Tibial artery (tissue), 4 donors: ENCODE measurements around the gene LRRC49.

Experiments used
- DNase-seq, 2 donors: peaks; one replicate each; pipeline ENCODE4 v3.0.0-alpha.2; 2019
- H3K27ac ChIP-seq, 2 donors: fragments of 200-600 bp; sonication (generic) in 1 of 2; 1 replicate in 1 of 2; 2 replicates in 1 of 2; pipeline ENCODE4 v1.5.1; 2018 to 2019; ENCODE audit warnings: mild to moderate bottlenecking in 1 of 2
- H3K27me3 ChIP-seq, 2 donors: fragments of 200-600 bp; sonication (generic) in 1 of 2; one replicate each; pipeline versions ENCODE4 v1.5.1 to v1.6.0; 2016 to 2019
- H3K36me3 ChIP-seq, 3 donors: fragments of 200-600 bp; sonication (generic) in 2 of 3; one replicate each; pipeline ENCODE4 v1.5.1; 2016 to 2019; ENCODE audit warnings: mild to moderate bottlenecking in 2 of 3
- H3K4me1 ChIP-seq, 4 donors: fragments of 200-600 bp; sonication (generic) in 2 of 4; 1 replicate in 3 of 4; 2 replicates in 1 of 4; pipeline ENCODE4 v1.5.1; 2016 to 2019
- H3K4me3 ChIP-seq, 2 donors: fragments of 200-600 bp; sonication (generic) in 1 of 2; 1 replicate in 1 of 2; 2 replicates in 1 of 2; pipeline ENCODE4 v1.5.1; 2018 to 2019; ENCODE audit warnings: mild to moderate bottlenecking in 2 of 2
- H3K9me3 ChIP-seq, 3 donors: fragments of 200-600 bp; sonication (generic) in 1 of 3; one replicate each; pipeline ENCODE4 v1.5.1; 2016 to 2019
- intact Hi-C: fragments of 100-400 bp; cut with DNase I; formaldehyde crosslinking; loops from one replicate; pipeline ENCODE4 v1.15.0; 2023; ENCODE audit warnings: low total_unique reads
- TF ChIP-seq, protein P1 (sequence below), 2 experiments: fragments of 200-600 bp in 1 of 2; fragments of 450-650 bp in 1 of 2; IDR thresholded peaks; one replicate each; pipeline ENCODE4 v1.5.1; 2017 to 2019; ENCODE audit warnings: antibody characterized with exemption in 2 of 2, mild to moderate bottlenecking in 1 of 2, moderate library complexity in 1 of 2

LRRC49 gene

DNA sequence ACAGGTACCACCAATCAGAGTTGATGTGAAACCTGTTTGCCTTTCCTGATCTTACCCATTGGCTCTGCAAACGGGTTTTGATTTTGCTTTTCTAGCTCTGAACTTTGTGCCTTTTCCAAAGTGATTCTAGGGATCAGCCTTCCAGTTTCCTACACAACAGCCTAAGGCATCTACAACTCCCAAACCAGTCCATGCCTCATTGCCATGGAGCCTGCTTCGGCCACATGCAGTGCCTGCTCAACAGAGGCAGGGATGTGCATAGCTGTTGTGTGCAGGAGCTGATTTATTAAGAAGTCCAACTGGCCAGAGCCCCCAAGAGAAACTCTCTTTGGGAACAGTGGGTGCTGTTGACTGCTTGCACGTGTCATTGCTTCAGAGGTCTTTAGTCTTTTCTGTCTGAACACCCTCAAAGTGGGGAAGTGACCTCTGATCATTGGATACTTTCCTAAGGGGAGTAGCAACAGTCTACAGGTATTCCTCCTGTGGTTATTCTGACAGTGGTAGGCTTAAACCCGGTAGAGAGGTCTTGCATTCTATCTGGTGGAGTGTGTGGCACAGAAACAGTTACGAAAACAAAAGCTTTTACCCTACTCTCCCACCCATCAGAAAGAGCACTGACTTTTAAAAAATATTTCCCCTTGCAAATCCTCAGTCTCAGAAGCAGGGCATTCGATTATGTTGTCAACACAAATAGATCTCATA, 186.0 kb downstream of the LRRC49 start:
- no peak for DNase-seq
- H3K36me3 ChIP-seq: no peaks in the 10 kb centered on the region
- H3K27ac ChIP-seq: peak overlapping the region; percentile 83 to 84
- intact Hi-C loops: loop anchor here (10.0 kb wide), 1 partner anchor 46 kb away; no protein-coding TSS in a partner anchor
- H3K9me3 ChIP-seq: no peaks in the 10 kb centered on the region
- H3K4me1 ChIP-seq: peaks cover 1 to 53% (median 33%) of the 10 kb centered on the region in 4 donors
- TF ChIP-seq, protein P1, sequence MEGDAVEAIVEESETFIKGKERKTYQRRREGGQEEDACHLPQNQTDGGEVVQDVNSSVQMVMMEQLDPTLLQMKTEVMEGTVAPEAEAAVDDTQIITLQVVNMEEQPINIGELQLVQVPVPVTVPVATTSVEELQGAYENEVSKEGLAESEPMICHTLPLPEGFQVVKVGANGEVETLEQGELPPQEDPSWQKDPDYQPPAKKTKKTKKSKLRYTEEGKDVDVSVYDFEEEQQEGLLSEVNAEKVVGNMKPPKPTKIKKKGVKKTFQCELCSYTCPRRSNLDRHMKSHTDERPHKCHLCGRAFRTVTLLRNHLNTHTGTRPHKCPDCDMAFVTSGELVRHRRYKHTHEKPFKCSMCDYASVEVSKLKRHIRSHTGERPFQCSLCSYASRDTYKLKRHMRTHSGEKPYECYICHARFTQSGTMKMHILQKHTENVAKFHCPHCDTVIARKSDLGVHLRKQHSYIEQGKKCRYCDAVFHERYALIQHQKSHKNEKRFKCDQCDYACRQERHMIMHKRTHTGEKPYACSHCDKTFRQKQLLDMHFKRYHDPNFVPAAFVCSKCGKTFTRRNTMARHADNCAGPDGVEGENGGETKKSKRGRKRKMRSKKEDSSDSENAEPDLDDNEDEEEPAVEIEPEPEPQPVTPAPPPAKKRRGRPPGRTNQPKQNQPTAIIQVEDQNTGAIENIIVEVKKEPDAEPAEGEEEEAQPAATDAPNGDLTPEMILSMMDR (IDR thresholded peaks at IDR 0.05): no peak
- H3K27me3 ChIP-seq: no peaks in the 10 kb centered on the region
- no peak overlapping the region for H3K4me3 ChIP-seq

DNA sequence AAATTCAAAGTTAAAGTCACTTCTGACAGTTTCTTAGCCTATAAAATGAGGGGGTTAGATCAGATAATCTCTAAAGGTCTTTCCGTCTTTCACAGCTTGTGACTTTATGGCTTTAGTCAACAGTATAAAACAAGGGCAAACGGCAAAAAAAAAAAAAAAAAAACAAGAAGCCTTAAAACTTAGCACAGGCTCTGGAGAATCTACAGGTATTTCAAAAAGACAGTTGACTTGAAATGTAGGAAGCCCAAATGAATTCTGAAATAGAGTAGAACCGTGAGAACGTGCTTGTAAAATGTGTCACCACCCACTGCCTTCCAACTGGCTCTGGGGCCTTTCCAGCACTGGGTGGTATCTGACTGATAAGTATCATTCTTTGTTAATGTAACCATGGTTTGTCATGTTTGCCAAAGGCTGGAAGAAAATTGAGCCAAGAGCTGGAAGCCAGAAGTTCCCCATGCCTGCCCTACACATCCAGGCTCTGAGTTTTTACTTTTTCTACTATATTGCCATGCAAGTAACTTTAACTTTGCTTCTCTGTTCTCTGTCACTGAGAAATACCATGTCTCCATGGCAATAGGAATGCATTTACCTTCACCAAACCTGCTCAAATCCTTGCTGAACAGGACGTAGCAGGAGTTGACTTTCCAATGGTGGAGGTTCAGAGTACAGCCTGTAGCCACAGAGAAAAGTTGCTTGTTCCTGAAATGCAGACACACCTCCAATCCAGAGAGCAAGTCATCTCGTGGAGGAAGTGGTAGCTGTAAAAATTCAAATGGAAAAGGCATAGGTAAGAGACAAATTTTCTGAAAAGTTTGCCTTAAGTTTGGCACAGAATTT, 186.8 kb downstream of the LRRC49 start:
- Histone ChIP-seq H3K4me3 (no peak overlapping the region), H3K27ac (peak overlapping the region; percentile 83 to 84), H3K27me3 (no peaks in the 10 kb centered on the region), H3K4me1 (peaks cover 3 to 59% (median 37%) of the 10 kb centered on the region in 4 donors), H3K36me3 (no peaks in the 10 kb centered on the region), H3K9me3 (no peaks in the 10 kb centered on the region)
- TF ChIP-seq, protein P1 (IDR thresholded peaks at IDR 0.05): no peak
- DNase-seq: peak; percentile 65 to 86
- intact Hi-C loops: loop anchor here (10.0 kb wide), 1 partner anchor 45 kb away; no protein-coding TSS in a partner anchor

DNA sequence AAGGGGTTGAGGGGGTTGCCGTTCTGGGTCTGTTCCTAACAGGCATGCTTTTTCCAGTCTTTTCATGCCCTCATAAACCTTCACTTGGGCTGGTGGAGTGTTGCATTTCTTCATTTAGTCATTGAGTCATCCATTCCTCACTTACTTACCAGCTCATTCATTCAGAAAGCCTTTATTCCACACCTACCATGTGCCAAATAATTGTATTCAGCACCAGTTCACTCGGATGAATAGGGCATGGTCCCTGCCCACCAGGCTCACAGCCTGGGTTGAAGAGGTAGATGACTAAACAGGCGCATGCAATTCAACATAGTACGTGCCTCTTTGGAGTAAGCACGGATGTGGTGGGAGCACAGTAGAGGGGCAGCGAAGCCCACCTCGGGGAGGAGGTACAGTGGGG, 187.5 kb downstream of the LRRC49 start:
- Histone ChIP-seq H3K27me3 (no peaks in the 10 kb centered on the region), H3K27ac (peak overlapping the region; percentile 83 to 84), H3K36me3 (no peaks in the 10 kb centered on the region), H3K4me1 (peaks cover 3 to 59% (median 37%) of the 10 kb centered on the region in 4 donors), H3K9me3 (no peaks in the 10 kb centered on the region), H3K4me3 (no peak overlapping the region)
- no peak for DNase-seq
- intact Hi-C loops: no loop called here
- TF ChIP-seq, protein P1 (IDR thresholded peaks at IDR 0.05): no peak

DNA sequence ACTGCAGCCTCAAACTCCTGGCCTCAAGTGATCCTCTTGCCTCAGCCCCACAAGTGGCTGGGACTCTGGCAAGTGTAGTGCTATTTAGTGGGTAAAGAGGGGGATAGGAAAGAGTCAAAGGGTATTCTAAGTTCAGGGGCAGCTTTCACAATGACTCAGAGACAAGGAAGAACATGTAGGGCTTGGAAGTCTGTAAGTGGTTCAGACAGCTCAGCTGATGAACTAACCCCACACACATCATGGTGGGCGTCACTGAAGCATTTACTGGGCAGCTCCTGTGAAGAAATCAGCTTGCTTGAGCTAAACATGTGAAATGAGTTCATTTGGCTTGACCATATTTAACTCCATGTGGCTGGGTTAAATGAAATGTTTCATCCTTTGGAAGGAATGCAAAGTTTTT, 188.1 kb downstream of the LRRC49 start:
- peaks cover 3 to 59% (median 37%) of the 10 kb centered on the region in 4 donors for H3K4me1 ChIP-seq
- peak in 1 of 2 donors; percentile 34 for DNase-seq

DNA sequence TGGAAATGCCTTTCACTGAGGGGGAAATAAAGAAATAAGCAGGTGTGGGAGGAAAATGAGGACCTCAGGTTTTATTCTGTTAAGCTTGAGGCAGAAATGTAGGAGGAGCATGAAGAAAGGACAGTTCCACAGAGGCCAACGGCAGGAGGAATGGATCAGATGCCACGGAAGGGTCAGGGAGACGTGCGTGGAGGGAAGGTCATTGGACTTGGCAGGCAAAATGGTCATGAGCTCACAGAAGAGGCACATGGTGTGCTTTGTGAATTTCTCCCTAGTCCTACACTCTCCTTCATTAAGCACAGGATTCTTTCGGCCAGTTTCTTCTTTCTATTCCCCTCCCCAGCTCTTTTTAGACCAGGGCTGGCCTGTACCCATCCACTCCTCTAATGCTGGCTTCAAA, 190.2 kb downstream of the LRRC49 start:
- TF ChIP-seq, protein P1 (IDR thresholded peaks at IDR 0.05): no peak
- H3K27ac ChIP-seq: peak overlapping the region; percentile 83 to 84
- no peaks in the 10 kb centered on the region for H3K9me3 ChIP-seq
- peak; percentile 50 to 76 for DNase-seq
- intact Hi-C loops: no loop called here
- H3K36me3 ChIP-seq: no peaks in the 10 kb centered on the region
- no peaks in the 10 kb centered on the region for H3K27me3 ChIP-seq
- H3K4me3 ChIP-seq: peak overlapping the region; percentile 6 to 25
- H3K4me1 ChIP-seq: peaks cover 3 to 59% (median 37%) of the 10 kb centered on the region in 4 donors

More for the DNA sequence above, 188.1 kb downstream of the LRRC49 start:
- intact Hi-C loops: no loop called here
- TF ChIP-seq, protein P1 (IDR thresholded peaks at IDR 0.05): no peak
- no peaks in the 10 kb centered on the region for H3K36me3 ChIP-seq
- peak overlapping the region; percentile 83 to 84 for H3K27ac ChIP-seq
- H3K27me3 ChIP-seq: no peaks in the 10 kb centered on the region
- no peak overlapping the region for H3K4me3 ChIP-seq
- H3K9me3 ChIP-seq: no peaks in the 10 kb centered on the region
